HEK293 (cell line): ENCODE measurements around the gene ZNF319.
A peak's percentile ranks its signal among the peaks of the same experiment; 100 is the strongest.

Source experiments
- CTCF ChIA-PET: fragments of 350-600 bp; formaldehyde crosslinking; extraction: SDS; loops from one replicate; lab custom pipeline; 2021; ENCODE audit warnings: antibody characterized with exemption; lab: Yijun Ruan, JAX
- POLR2A ChIA-PET: fragments of 300-600 bp; formaldehyde crosslinking; extraction: SDS; loops from one replicate; lab custom pipeline; 2020; ENCODE audit warnings: antibody characterized with exemption, inconsistent platforms; lab: Yijun Ruan, JAX
- H3K27ac ChIP-seq: fragments of 200-500 bp; sonication (Bioruptor generic); 2 replicates; pipeline ENCODE4 v1.5.1; 2014; ENCODE audit warnings: low read depth, low read length, control low read depth, inconsistent platforms; ENCODE audit errors: extremely low read depth
- H3K36me3 ChIP-seq, 2 experiments: fragments of 200-500 bp in 1 of 2; sonication (Bioruptor generic) in 1 of 2; 1 replicate in 1 of 2; 2 replicates in 1 of 2; pipeline ENCODE4 v1.5.1; 2014 to 2017; ENCODE audit warnings: inconsistent platforms in 2 of 2, low read length in 2 of 2; ENCODE audit not compliant: control insufficient read depth in 2 of 2, insufficient read depth in 1 of 2
- H3K4me1 ChIP-seq: fragments of 200-500 bp; sonication (Bioruptor generic); 2 replicates; pipeline ENCODE4 v1.5.1; 2014; ENCODE audit warnings: mild to moderate bottlenecking, low read length, inconsistent platforms; ENCODE audit not compliant: control insufficient read depth, insufficient read depth
- H3K4me3 ChIP-seq: 2 replicates; pipeline ENCODE4 v1.5.1; 2011; ENCODE audit warnings: low read depth, mild to moderate bottlenecking, control low read depth, low read length, moderate library complexity
- H3K9me3 ChIP-seq: fragments of 200-500 bp; sonication (Bioruptor generic); 2 replicates; pipeline ENCODE4 v1.5.1; 2014; ENCODE audit warnings: low read depth, low read length, inconsistent platforms; ENCODE audit not compliant: control insufficient read depth, insufficient read depth
- CTCF ChIP-seq: fragments of 450-650 bp; formaldehyde crosslinking; IDR thresholded peaks from 2 replicates; pipeline ENCODE4 v1.5.1; 2016; ENCODE audit warnings: missing biosample characterization, missing genetic modification characterization
- GLIS2 ChIP-seq: fragments of 450-650 bp; formaldehyde crosslinking; IDR thresholded peaks from 2 replicates; pipeline ENCODE4 v1.5.1; 2016; ENCODE audit warnings: missing biosample characterization, missing genetic modification characterization
- HOXA7 ChIP-seq: sonication (generic); formaldehyde crosslinking; IDR thresholded peaks from 2 replicates; pipeline ENCODE4 v1.8.1; 2022; ENCODE audit warnings: missing genetic modification reagents, borderline replicate concordance
- TRIM28 ChIP-seq: IDR thresholded peaks from 2 replicates; pipeline ENCODE4 v1.6.1; 2011; ENCODE audit warnings: low read length, control low read depth, borderline replicate concordance
- ZBTB10 ChIP-seq: fragments of 450-650 bp; formaldehyde crosslinking; IDR thresholded peaks from 2 replicates; pipeline ENCODE4 v1.5.1; 2016; ENCODE audit warnings: missing biosample characterization, missing genetic modification characterization
- ZBTB21 ChIP-seq: fragments of 450-650 bp; formaldehyde crosslinking; IDR thresholded peaks from 2 replicates; pipeline ENCODE4 v1.5.1; 2017; ENCODE audit warnings: missing biosample characterization, missing genetic modification characterization
- ZFP3 ChIP-seq: fragments of 450-650 bp; formaldehyde crosslinking; IDR thresholded peaks from 2 replicates; pipeline ENCODE4 v1.5.1; 2016; ENCODE audit warnings: low read depth, missing biosample characterization, missing genetic modification characterization
- ZNF133 ChIP-seq: fragments of 450-650 bp; formaldehyde crosslinking; IDR thresholded peaks from 2 replicates; pipeline ENCODE4 v1.5.1; 2016; ENCODE audit warnings: missing biosample characterization, missing genetic modification characterization
- ZNF138 ChIP-seq: fragments of 450-650 bp; formaldehyde crosslinking; IDR thresholded peaks from 2 replicates; pipeline ENCODE4 v1.5.1; 2016; ENCODE audit warnings: missing biosample characterization, missing genetic modification characterization, borderline replicate concordance
- ZNF174 ChIP-seq: fragments of 450-650 bp; formaldehyde crosslinking; IDR thresholded peaks from 2 replicates; pipeline ENCODE4 v1.5.0; 2017; ENCODE audit warnings: missing biosample characterization, mild to moderate bottlenecking, missing genetic modification characterization
- ZNF223 ChIP-seq: fragments of 450-650 bp; formaldehyde crosslinking; IDR thresholded peaks from 2 replicates; pipeline ENCODE4 v1.5.1; 2016; ENCODE audit warnings: missing biosample characterization, missing genetic modification characterization
- ZNF239 ChIP-seq: fragments of 450-650 bp; formaldehyde crosslinking; IDR thresholded peaks from 2 replicates; pipeline ENCODE4 v1.5.1; 2016; ENCODE audit warnings: missing biosample characterization, missing genetic modification characterization
- ZNF335 ChIP-seq: fragments of 450-650 bp; formaldehyde crosslinking; conservative IDR thresholded peaks from 2 replicates; pipeline ENCODE4 v1.5.1; 2016; ENCODE audit warnings: missing biosample characterization, missing genetic modification characterization
- ZNF366 ChIP-seq: fragments of 450-650 bp; formaldehyde crosslinking; conservative IDR thresholded peaks from 2 replicates; pipeline ENCODE4 v1.5.1; 2016; ENCODE audit warnings: missing biosample characterization, missing genetic modification characterization
- ZNF501 ChIP-seq: fragments of 450-650 bp; formaldehyde crosslinking; IDR thresholded peaks from 2 replicates; pipeline ENCODE4 v1.5.1; 2016; ENCODE audit warnings: missing biosample characterization, missing genetic modification characterization
- ZNF521 ChIP-seq: fragments of 450-650 bp; formaldehyde crosslinking; IDR thresholded peaks from 2 replicates; pipeline ENCODE4 v1.5.1; 2017; ENCODE audit warnings: missing biosample characterization, mild to moderate bottlenecking, missing genetic modification characterization
- ZNF561 ChIP-seq: fragments of 450-650 bp; IDR thresholded peaks from 2 replicates; pipeline ENCODE4 v1.5.1; 2018; ENCODE audit warnings: missing biosample characterization, missing genetic modification characterization, borderline replicate concordance
- ZNF623 ChIP-seq: fragments of 450-650 bp; formaldehyde crosslinking; IDR thresholded peaks from 2 replicates; pipeline ENCODE4 v1.5.1; 2016; ENCODE audit warnings: missing biosample characterization, missing genetic modification characterization
- ZNF624 ChIP-seq: fragments of 450-650 bp; formaldehyde crosslinking; IDR thresholded peaks from 2 replicates; pipeline ENCODE4 v1.5.1; 2017; ENCODE audit warnings: missing biosample characterization, missing genetic modification characterization
- ZNF670 ChIP-seq: fragments of 450-650 bp; formaldehyde crosslinking; IDR thresholded peaks from 2 replicates; pipeline ENCODE4 v1.5.1; 2016; ENCODE audit warnings: missing biosample characterization, missing genetic modification characterization, low read depth
- ZNF776 ChIP-seq: fragments of 450-650 bp; formaldehyde crosslinking; IDR thresholded peaks from 2 replicates; pipeline ENCODE4 v1.5.0; 2017; ENCODE audit warnings: missing biosample characterization, missing genetic modification characterization, borderline replicate concordance
- ZNF777 ChIP-seq: fragments of 450-650 bp; formaldehyde crosslinking; IDR thresholded peaks from 2 replicates; pipeline ENCODE4 v1.5.1; 2017; ENCODE audit warnings: missing biosample characterization, missing genetic modification characterization, borderline replicate concordance
- ZSCAN30 ChIP-seq: fragments of 450-650 bp; IDR thresholded peaks from 2 replicates; pipeline ENCODE4 v1.5.1; 2018; ENCODE audit warnings: missing biosample characterization, mild to moderate bottlenecking, missing genetic modification characterization, moderate library complexity
- ZSCAN4 ChIP-seq: fragments of 450-650 bp; formaldehyde crosslinking; IDR thresholded peaks from 2 replicates; pipeline ENCODE4 v1.5.1; 2017; ENCODE audit warnings: missing biosample characterization, missing genetic modification characterization

ZNF319 gene

GRCh38 chr16:58021661-58022551 is 21.4 kb upstream of the ZNF319 start:
- CTCF ChIA-PET: interaction anchor here (0.6 to 4.1 kb wide), 6 partner anchors 21 to 324 kb away, joined by 3 to 41 read pairs (median 3); partner anchors contain the start of genes USB1 and ZNF319
- Histone ChIP-seq H3K36me3 (peaks cover 0 to 39% of the 10 kb centered on the region in 2 experiments; a peak in 2 of 3 replicates), H3K4me1 (peaks cover 16% of the 10 kb centered on the region), H3K9me3 (no peaks in the 10 kb centered on the region), H3K27ac (peak overlapping the region; percentile 24; the same call in 1 of the 2 replicates), H3K4me3 (no peak overlapping the region)
- no peak for TF ChIP-seq ZNF335
- no peak for TF ChIP-seq ZNF777 (tag by site-specific recombination)
- no peak for TF ChIP-seq ZNF776 (tag by site-specific recombination)
- TF ChIP-seq ZNF561 (tag by site-specific recombination): no peak
- no peak for TF ChIP-seq ZNF501 (tag by site-specific recombination)
- TF ChIP-seq ZNF366: no peak
- TF ChIP-seq ZBTB21 (tag by site-specific recombination): no peak
- TF ChIP-seq ZNF133 (tag by site-specific recombination): no peak
- TF ChIP-seq ZNF239: no peak
- no peak for TF ChIP-seq ZNF670 (tag by site-specific recombination)
- TF ChIP-seq ZNF624 (tag by site-specific recombination): no peak
- POLR2A ChIA-PET: interaction anchor here (7.9 kb wide), 1 partner anchor 108 kb away, joined by 51 read pairs; the partner anchor contains the start of gene CFAP20

- Histone ChIP-seq H3K4me1 (peaks cover 16% of the 10 kb centered on the region), H3K36me3 (peaks cover 0 to 44% of the 10 kb centered on the region in 2 experiments; a peak in 2 of 3 replicates), H3K9me3 (no peaks in the 10 kb centered on the region), H3K27ac (no peak overlapping the region), H3K4me3 (no peak overlapping the region)
- POLR2A ChIA-PET: interaction anchor here (7.9 kb wide), 1 partner anchor 109 kb away, joined by 51 read pairs; the partner anchor contains the start of gene CFAP20
- CTCF ChIA-PET: interaction anchor here (0.6 to 4.1 kb wide), 4 partner anchors 101 to 323 kb away, joined by 3 to 41 read pairs (median 3); no protein-coding TSS in a partner anchor
- no peak for TF ChIP-seq ZNF138 (tag by site-specific recombination)
- no peak for TF ChIP-seq ZNF239
- no peak for TF ChIP-seq TRIM28
- no peak for TF ChIP-seq HOXA7 (CRISPR knock-in tag)
- TF ChIP-seq ZSCAN30: no peak
- no peak for TF ChIP-seq ZNF521
- TF ChIP-seq ZBTB10 (tag by site-specific recombination): no peak
- TF ChIP-seq GLIS2 (tag by site-specific recombination): peak; percentile 43; the same call in 1 of the 2 replicates
- no peak for TF ChIP-seq ZNF670 (tag by site-specific recombination)
- TF ChIP-seq ZNF174: no peak
- no peak for TF ChIP-seq ZSCAN4 (tag by site-specific recombination)
- TF ChIP-seq CTCF (tag by site-specific recombination): peak; percentile 85
- TF ChIP-seq ZNF777 (tag by site-specific recombination): no peak
- TF ChIP-seq ZFP3 (tag by site-specific recombination): no peak
- TF ChIP-seq ZNF223 (tag by site-specific recombination): no peak
- no peak for TF ChIP-seq ZNF623
Observed at GRCh38 chr16:58020628-58021521, 20.4 kb upstream of the ZNF319 start.
